Liver (tissue), 9 donors: ENCODE results near the gene GPC2. TPM values are rescaled to one million over a fixed set of nuclear protein-coding genes. Genes with fewer than 3 reads are reported as not detected.

Experiments
- DNase-seq: peaks from one replicate; pipeline ENCODE4 v3.0.0-alpha.2; 2017; ENCODE audit warnings: low spot score
- H3K27ac ChIP-seq, 2 donors: one replicate each; pipeline ENCODE4 v1.7.0; 2013; ENCODE audit warnings: inconsistent platforms in 2 of 2, low read length in 2 of 2, control low read depth in 1 of 2, low read depth in 1 of 2, mild to moderate bottlenecking in 1 of 2
- H3K27me3 ChIP-seq, 4 donors: one replicate each; pipeline versions ENCODE4 v1.6.1 to v1.7.0; 2013; ENCODE audit warnings: low read length in 3 of 4, inconsistent platforms in 1 of 4, mild to moderate bottlenecking in 1 of 4, moderate library complexity in 1 of 4; ENCODE audit not compliant: control insufficient read depth in 4 of 4, insufficient read depth in 4 of 4
- H3K36me3 ChIP-seq, 4 donors: one replicate each; pipeline versions ENCODE4 v1.6.1 to v1.7.0; 2013; ENCODE audit warnings: low read length in 3 of 4, mild to moderate bottlenecking in 3 of 4, low read depth in 1 of 4, moderate library complexity in 1 of 4; ENCODE audit not compliant: control insufficient read depth in 4 of 4, insufficient read depth in 3 of 4
- H3K4me1 ChIP-seq, 4 donors: one replicate each; pipeline versions ENCODE4 v1.6.1 to v1.7.0; 2013; ENCODE audit warnings: low read length in 3 of 4, mild to moderate bottlenecking in 3 of 4, moderate library complexity in 1 of 4; ENCODE audit not compliant: control insufficient read depth in 4 of 4, insufficient read depth in 4 of 4
- H3K4me3 ChIP-seq, 3 donors: one replicate each; pipeline versions ENCODE4 v1.6.1 to v1.7.0; 2013; ENCODE audit warnings: low read length in 3 of 3, control low read depth in 1 of 3, low read depth in 1 of 3, mild to moderate bottlenecking in 1 of 3
- H3K9ac ChIP-seq, 2 donors: one replicate each; pipeline ENCODE4 v1.7.0; 2013; ENCODE audit warnings: low read length in 2 of 2, mild to moderate bottlenecking in 2 of 2, moderate library complexity in 2 of 2, control low read depth in 1 of 2, low read depth in 1 of 2
- H3K9me3 ChIP-seq, 4 donors: one replicate each; pipeline versions ENCODE4 v1.6.1 to v1.7.0; 2013; ENCODE audit warnings: low read length in 3 of 4; ENCODE audit not compliant: control insufficient read depth in 4 of 4
- EGR1 ChIP-seq, 2 donors: IDR thresholded peaks; 2 replicates each; pipeline ENCODE4 v1.6.1; 2016 to 2018; ENCODE audit warnings: antibody characterized with exemption in 2 of 2, low read depth in 2 of 2
- FOXA2 ChIP-seq: IDR thresholded peaks from 2 replicates; pipeline ENCODE4 v1.6.1; 2016; ENCODE audit warnings: antibody characterized with exemption
- GABPA ChIP-seq, 2 donors: IDR thresholded peaks in 1 of 2; conservative IDR thresholded peaks in 1 of 2; 2 replicates each; pipeline ENCODE4 v1.6.1; 2016; ENCODE audit warnings: antibody characterized with exemption in 2 of 2, mild to moderate bottlenecking in 1 of 2, moderate library complexity in 1 of 2
- HNF4A ChIP-seq, 2 donors: conservative IDR thresholded peaks; 2 replicates each; pipeline ENCODE4 v1.6.1; 2016; ENCODE audit warnings: antibody characterized with exemption in 2 of 2, mild to moderate bottlenecking in 2 of 2
- MAX ChIP-seq: IDR thresholded peaks from 2 replicates; pipeline ENCODE4 v1.6.1; 2016; ENCODE audit warnings: antibody characterized with exemption
- NR2F2 ChIP-seq: IDR thresholded peaks from 2 replicates; pipeline ENCODE4 v1.6.1; 2016; ENCODE audit warnings: antibody characterized with exemption
- RAD21 ChIP-seq, 2 donors: IDR thresholded peaks; 2 replicates each; pipeline ENCODE4 v1.6.1; 2016; ENCODE audit warnings: antibody characterized with exemption in 2 of 2, mild to moderate bottlenecking in 2 of 2
- REST ChIP-seq: IDR thresholded peaks from 2 replicates; pipeline ENCODE4 v1.6.1; 2016; ENCODE audit warnings: antibody characterized with exemption, mild to moderate bottlenecking
- RXRA ChIP-seq, 2 donors: IDR thresholded peaks; 2 replicates each; pipeline ENCODE4 v1.6.1; 2017 to 2018; ENCODE audit warnings: antibody characterized with exemption in 2 of 2, mild to moderate bottlenecking in 1 of 2
- SP1 ChIP-seq: IDR thresholded peaks from 2 replicates; pipeline ENCODE4 v1.6.1; 2018; ENCODE audit warnings: antibody characterized with exemption, mild to moderate bottlenecking
- TAF1 ChIP-seq: conservative IDR thresholded peaks from 2 replicates; pipeline ENCODE4 v1.6.1; 2016; ENCODE audit warnings: antibody characterized with exemption, mild to moderate bottlenecking
- YY1 ChIP-seq: IDR thresholded peaks from 2 replicates; pipeline ENCODE4 v1.6.1; 2016; ENCODE audit warnings: antibody characterized with exemption, mild to moderate bottlenecking
- WGBS: extraction: QIAGEN DNeasy Blood & Tissue Kit; methylation state at CpG from one replicate; pipeline ENCODE4 v1.1.7; 2013; 5-methylcytosine and 5-hydroxymethylcytosine counted together
- polyA plus RNA-seq, 2 donors: library from polyadenylated mRNA; stranded (reverse) in 1 of 2; unstranded in 1 of 2; fragments of 200-250 nt in 1 of 2; fragments of >200 nt in 1 of 2; fragmentation: Nextera tagmentation in 1 of 2; extraction: Ambion mirVana in 1 of 2; gene quantifications; one replicate each; pipeline versions ENCODE4 v1.2.1 to v1.2.3, GENCODE V29; 2013 to 2015
- total RNA-seq, 2 donors: library from RNA; depleted of rRNA; stranded (reverse); fragments of >200 nt; gene quantifications; one replicate each; pipeline ENCODE4 v1.2.3, GENCODE V29; 2014
- TF ChIP-seq, protein P1 (sequence below): fragments of 150-350 bp; IDR thresholded peaks from 2 replicates; pipeline ENCODE4 v1.5.1; 2017; ENCODE audit warnings: improper control_type of control experiment, low read depth, low read length; ENCODE audit not compliant: missing input control
- donor health status: healthy.
- donor health status: healthy.
- donor health status: healthy.
- donor health status: healthy.
- donor health status: healthy.

Gene GPC2
- total and polyA plus RNA-seq, 4 donors = 0.14 to 0.79 (median 0.33) TPM; not detected in 1

- Histone ChIP-seq H3K9ac (peak within 1 kb of the TSS; percentile 67 to 89), H3K9me3 (no peaks in the 10 kb centered on the region), H3K27me3 (no peaks in the 10 kb centered on the region), H3K4me3 (peak within 1 kb of the TSS; percentile 69 to 98 (median 94)), H3K36me3 (peaks cover 0 to 5% (median 2%) of the 10 kb centered on the region in 4 donors), H3K27ac (peak within 1 kb of the TSS; percentile 91 to 95), H3K4me1 (peaks cover 4 to 13% (median 9%) of the 10 kb centered on the region in 4 donors)
- WGBS = under 1% methylated on average over 46 of the region's 46 CpGs
- peak; percentile 94 for DNase-seq
- TF ChIP-seq TAF1 (peak; percentile 10), RXRA (IDR thresholded peaks at IDR 0.05) (peak; percentile 51 to 63), YY1 (peak; percentile 51), GABPA (IDR thresholded peaks at IDR 0.05 in 1 of 2, conservative IDR thresholded peaks at IDR 0.05 in 1 of 2) (peak; percentile 51 to 87), NR2F2 (peak; percentile 33), RAD21 (IDR thresholded peaks at IDR 0.05) (peak in 1 of 2 donors; percentile 24), HNF4A (conservative IDR thresholded peaks at IDR 0.05) (peak in 1 of 2 donors; percentile 37), MAX (peak; percentile 80), FOXA2 (no peak), SP1 (peak; percentile 92)
- TF ChIP-seq, protein P1, sequence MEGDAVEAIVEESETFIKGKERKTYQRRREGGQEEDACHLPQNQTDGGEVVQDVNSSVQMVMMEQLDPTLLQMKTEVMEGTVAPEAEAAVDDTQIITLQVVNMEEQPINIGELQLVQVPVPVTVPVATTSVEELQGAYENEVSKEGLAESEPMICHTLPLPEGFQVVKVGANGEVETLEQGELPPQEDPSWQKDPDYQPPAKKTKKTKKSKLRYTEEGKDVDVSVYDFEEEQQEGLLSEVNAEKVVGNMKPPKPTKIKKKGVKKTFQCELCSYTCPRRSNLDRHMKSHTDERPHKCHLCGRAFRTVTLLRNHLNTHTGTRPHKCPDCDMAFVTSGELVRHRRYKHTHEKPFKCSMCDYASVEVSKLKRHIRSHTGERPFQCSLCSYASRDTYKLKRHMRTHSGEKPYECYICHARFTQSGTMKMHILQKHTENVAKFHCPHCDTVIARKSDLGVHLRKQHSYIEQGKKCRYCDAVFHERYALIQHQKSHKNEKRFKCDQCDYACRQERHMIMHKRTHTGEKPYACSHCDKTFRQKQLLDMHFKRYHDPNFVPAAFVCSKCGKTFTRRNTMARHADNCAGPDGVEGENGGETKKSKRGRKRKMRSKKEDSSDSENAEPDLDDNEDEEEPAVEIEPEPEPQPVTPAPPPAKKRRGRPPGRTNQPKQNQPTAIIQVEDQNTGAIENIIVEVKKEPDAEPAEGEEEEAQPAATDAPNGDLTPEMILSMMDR = no peak
Measured at GRCh38 chr7:100148559-100149328, 28.4 kb downstream of the GPC2 start, which contains the start of gene LAMTOR4. Gene LAMTOR4 (plus strand): TSS chr7:100148918. CDS start chr7:100148973, 55 bp downstream.

- peak overlapping the region; percentile 55 to 75 for H3K27ac ChIP-seq
- TF ChIP-seq EGR1 (IDR thresholded peaks at IDR 0.05; ENCODE audit: low read depth in 2 of 2) (no peak), RXRA (IDR thresholded peaks at IDR 0.05) (no peak), MAX (no peak), NR2F2 (no peak), REST (no peak), FOXA2 (no peak)
- WGBS = 34% methylated on average over 14 of the region's 14 CpGs
Measured at GRCh38 chr7:100148225-100148558, 29.0 kb downstream of the GPC2 start.

More at GRCh38 chr7:100148225-100148558, 29.0 kb downstream of the GPC2 start:
- peaks cover 4 to 13% (median 9%) of the 10 kb centered on the region in 4 donors for H3K4me1 ChIP-seq
- peaks cover 0 to under 1% (median 0%) of the 10 kb centered on the region in 4 donors for H3K36me3 ChIP-seq
- H3K4me3 ChIP-seq = peak overlapping the region; percentile 20 to 28 (median 21)
- H3K27me3 ChIP-seq = no peaks in the 10 kb centered on the region
- no peak overlapping the region for H3K9ac ChIP-seq
- H3K9me3 ChIP-seq = no peaks in the 10 kb centered on the region
- DNase-seq = no peak
